Thyroid gland (tissue), 4 donors: ENCODE measurements around the gene ARHGEF6.

Experiments used
- CTCF ChIP-seq, 6 experiments: fragments of 200-600 bp in 3 of 6; fragments of 450-650 bp in 3 of 6; sonication (generic) in 3 of 6; IDR thresholded peaks; one replicate each; pipeline ENCODE4 v1.5.1; 2016 to 2019; ENCODE audit warnings: antibody characterized with exemption in 6 of 6, mild to moderate bottlenecking in 2 of 6, inconsistent platforms in 1 of 6, moderate library complexity in 1 of 6
- POLR2A ChIP-seq, 2 donors: fragments of 450-650 bp; IDR thresholded peaks; one replicate each; pipeline ENCODE4 v1.6.1; 2017; ENCODE audit warnings: antibody characterized with exemption in 2 of 2, mild to moderate bottlenecking in 2 of 2, moderate library complexity in 1 of 2

GRCh38 chrX:136626237-136626636 lies 154.5 kb downstream of the ARHGEF6 start:
- TF ChIP-seq CTCF (IDR thresholded peaks at IDR 0.05) (no peak), POLR2A (IDR thresholded peaks at IDR 0.05) (no peak)
